ENCODE results near the gene KCNK1. TPM values are rescaled to one million over a fixed set of nuclear protein-coding genes. Genes with fewer than 3 reads are reported as not detected.

Gene KCNK1
- total and polyA plus RNA-seq, 2 of the 13 experiments (the other 11 are each of a cell fraction or from before 2014, with no cell fraction given), result not detected

DNA sequence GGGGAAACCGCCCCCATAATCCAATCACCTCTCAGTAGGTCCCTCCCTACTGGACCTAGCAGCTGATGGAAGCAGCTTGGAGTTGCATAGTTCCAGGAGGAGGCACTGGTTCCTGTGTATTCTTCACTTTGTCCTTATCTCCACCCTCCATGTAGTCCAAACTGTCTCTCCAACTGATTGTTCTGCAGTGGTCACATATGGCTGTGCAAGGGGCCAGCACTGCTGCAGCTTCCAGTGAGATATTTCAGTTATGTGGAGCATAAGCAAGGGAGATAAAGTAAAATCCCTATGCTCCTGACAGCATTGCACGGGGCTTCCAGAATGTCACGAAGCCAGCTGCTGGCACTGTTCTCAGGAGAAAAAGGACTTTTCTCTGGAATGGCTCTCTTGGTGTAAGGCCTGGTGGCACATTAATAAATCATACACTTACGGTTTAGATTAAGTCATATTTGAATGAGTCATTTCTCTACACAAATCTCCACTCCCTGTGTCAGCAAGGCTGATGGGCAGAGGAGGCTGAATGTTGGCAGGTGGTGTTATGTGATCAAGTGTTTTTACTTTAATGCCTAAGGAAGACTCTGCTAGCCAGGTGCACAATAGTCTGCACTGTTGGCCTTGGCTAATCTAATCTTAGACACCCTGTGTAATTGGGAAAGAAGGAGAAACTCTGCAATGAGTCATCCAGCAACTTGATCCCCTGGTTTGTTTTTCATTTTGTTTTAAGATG lies 93.4 kb downstream of the KCNK1 start (continued):
- TF ChIP-seq SP5 (CRISPR knock-in tag; IDR thresholded peaks at IDR 0.05; ENCODE audit: borderline replicate concordance, low read depth), result no peak
- no peak for TF ChIP-seq TBL1XR1 (IDR thresholded peaks at IDR 0.05; ENCODE audit: borderline replicate concordance, low read length, partially characterized antibody)
- TF ChIP-seq CERS6 (CRISPR knock-in tag; IDR thresholded peaks at IDR 0.05), result no peak
- TF ChIP-seq ZFX (CRISPR knock-in tag; IDR thresholded peaks at IDR 0.05; ENCODE audit: low read depth), result no peak
- TF ChIP-seq, protein P1, sequence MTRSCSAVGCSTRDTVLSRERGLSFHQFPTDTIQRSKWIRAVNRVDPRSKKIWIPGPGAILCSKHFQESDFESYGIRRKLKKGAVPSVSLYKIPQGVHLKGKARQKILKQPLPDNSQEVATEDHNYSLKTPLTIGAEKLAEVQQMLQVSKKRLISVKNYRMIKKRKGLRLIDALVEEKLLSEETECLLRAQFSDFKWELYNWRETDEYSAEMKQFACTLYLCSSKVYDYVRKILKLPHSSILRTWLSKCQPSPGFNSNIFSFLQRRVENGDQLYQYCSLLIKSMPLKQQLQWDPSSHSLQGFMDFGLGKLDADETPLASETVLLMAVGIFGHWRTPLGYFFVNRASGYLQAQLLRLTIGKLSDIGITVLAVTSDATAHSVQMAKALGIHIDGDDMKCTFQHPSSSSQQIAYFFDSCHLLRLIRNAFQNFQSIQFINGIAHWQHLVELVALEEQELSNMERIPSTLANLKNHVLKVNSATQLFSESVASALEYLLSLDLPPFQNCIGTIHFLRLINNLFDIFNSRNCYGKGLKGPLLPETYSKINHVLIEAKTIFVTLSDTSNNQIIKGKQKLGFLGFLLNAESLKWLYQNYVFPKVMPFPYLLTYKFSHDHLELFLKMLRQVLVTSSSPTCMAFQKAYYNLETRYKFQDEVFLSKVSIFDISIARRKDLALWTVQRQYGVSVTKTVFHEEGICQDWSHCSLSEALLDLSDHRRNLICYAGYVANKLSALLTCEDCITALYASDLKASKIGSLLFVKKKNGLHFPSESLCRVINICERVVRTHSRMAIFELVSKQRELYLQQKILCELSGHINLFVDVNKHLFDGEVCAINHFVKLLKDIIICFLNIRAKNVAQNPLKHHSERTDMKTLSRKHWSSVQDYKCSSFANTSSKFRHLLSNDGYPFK (CRISPR knock-in tag; IDR thresholded peaks at IDR 0.05; ENCODE audit: borderline replicate concordance), result no peak
- TF ChIP-seq, protein P2, sequence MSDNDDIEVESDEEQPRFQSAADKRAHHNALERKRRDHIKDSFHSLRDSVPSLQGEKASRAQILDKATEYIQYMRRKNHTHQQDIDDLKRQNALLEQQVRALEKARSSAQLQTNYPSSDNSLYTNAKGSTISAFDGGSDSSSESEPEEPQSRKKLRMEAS (IDR thresholded peaks at IDR 0.05), result no peak
